22Rv1 (cell line): ENCODE data around the gene TMEM245.

Experiments used
- ZFX ChIP-seq: fragments of 450-650 bp; IDR thresholded peaks from 2 replicates; pipeline ENCODE4 v1.6.1; 2017; ENCODE audit warnings: antibody characterized with exemption, borderline replicate concordance
- TF ChIP-seq, protein P1 (sequence below): fragments of 450-650 bp; IDR thresholded peaks from 2 replicates; pipeline ENCODE4 v1.5.1; 2017; ENCODE audit warnings: mild to moderate bottlenecking

DNA sequence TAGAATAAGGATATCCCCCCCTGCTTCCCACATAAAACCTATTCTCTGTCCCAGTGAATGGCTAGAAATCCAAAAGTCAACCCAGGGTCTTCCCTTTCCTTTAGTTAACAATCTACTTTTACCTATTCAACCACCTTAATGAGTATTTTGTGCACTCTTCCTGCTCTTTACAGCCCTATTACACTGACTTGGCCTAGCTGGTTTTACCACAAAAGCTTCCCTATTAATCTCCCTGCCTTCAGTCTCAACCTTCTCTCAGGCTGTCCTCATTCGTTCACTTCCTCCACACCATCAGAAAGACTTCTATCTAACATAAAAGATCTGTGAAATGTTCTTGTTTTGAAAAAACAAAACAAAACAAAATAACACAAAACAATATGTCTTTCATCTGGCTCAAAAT, 122.6 kb downstream of the TMEM245 start:
- TF ChIP-seq, protein P1, sequence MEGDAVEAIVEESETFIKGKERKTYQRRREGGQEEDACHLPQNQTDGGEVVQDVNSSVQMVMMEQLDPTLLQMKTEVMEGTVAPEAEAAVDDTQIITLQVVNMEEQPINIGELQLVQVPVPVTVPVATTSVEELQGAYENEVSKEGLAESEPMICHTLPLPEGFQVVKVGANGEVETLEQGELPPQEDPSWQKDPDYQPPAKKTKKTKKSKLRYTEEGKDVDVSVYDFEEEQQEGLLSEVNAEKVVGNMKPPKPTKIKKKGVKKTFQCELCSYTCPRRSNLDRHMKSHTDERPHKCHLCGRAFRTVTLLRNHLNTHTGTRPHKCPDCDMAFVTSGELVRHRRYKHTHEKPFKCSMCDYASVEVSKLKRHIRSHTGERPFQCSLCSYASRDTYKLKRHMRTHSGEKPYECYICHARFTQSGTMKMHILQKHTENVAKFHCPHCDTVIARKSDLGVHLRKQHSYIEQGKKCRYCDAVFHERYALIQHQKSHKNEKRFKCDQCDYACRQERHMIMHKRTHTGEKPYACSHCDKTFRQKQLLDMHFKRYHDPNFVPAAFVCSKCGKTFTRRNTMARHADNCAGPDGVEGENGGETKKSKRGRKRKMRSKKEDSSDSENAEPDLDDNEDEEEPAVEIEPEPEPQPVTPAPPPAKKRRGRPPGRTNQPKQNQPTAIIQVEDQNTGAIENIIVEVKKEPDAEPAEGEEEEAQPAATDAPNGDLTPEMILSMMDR = no peak
- no peak for TF ChIP-seq ZFX
